Measurements from ENCODE around the gene PTPN4.

Gene PTPN4

GRCh38 chr2:120014226-120014980, 254.7 kb downstream of the PTPN4 start:
- H3K4me3 ChIP-seq (replicated peaks; ENCODE audit: insufficient read depth, low read length), result no peak overlapping the region
- peaks cover 8% of the 10 kb centered on the region for H3K27me3 ChIP-seq (ENCODE audit: insufficient read depth, poor library complexity, severe bottlenecking)
- H3K27ac ChIP-seq (replicated peaks), result no peak overlapping the region
- no peak for DNase-seq (ENCODE audit: low read depth in 1 of 2, low spot score in 1 of 2)
- TF ChIP-seq SPI1 (IDR thresholded peaks at IDR 0.05; ENCODE audit: borderline replicate concordance, low read depth), result no peak
- no peak for TF ChIP-seq REST (IDR thresholded peaks at IDR 0.05; ENCODE audit: insufficient replicate concordance, low read depth)
- no peak for TF ChIP-seq GABPA (IDR thresholded peaks at IDR 0.05; ENCODE audit: low read depth)
- TF ChIP-seq CTCF (IDR thresholded peaks at IDR 0.05; ENCODE audit: insufficient read depth, low read length), result no peak
- no peak for TF ChIP-seq POLR2AphosphoS5 (IDR thresholded peaks at IDR 0.05; ENCODE audit: low read depth)

- Histone ChIP-seq H3K27ac (replicated peaks) (no peak overlapping the region), H3K27me3 (ENCODE audit: insufficient read depth, poor library complexity, severe bottlenecking) (peaks cover 5% of the 10 kb centered on the region), H3K4me3 (replicated peaks; ENCODE audit: insufficient read depth, low read length) (no peak overlapping the region)
- no peak for TF ChIP-seq GABPA (IDR thresholded peaks at IDR 0.05; ENCODE audit: low read depth)
- TF ChIP-seq POLR2AphosphoS5 (IDR thresholded peaks at IDR 0.05; ENCODE audit: low read depth), result no peak
- TF ChIP-seq REST (IDR thresholded peaks at IDR 0.05; ENCODE audit: insufficient replicate concordance, low read depth), result no peak
- DNase-seq (ENCODE audit: low read depth in 1 of 2, low spot score in 1 of 2), result no peak
These were observed 257.1 kb downstream of the PTPN4 start for GRCh38 chr2:120016800-120017199.

GRCh38 chr2:120017201-120017600, 257.5 kb downstream of the PTPN4 start:
- H3K27me3 ChIP-seq (ENCODE audit: insufficient read depth, poor library complexity, severe bottlenecking), result peaks cover 5% of the 10 kb centered on the region
- TF ChIP-seq SPI1 (IDR thresholded peaks at IDR 0.05; ENCODE audit: borderline replicate concordance, low read depth), result no peak
- TF ChIP-seq REST (IDR thresholded peaks at IDR 0.05; ENCODE audit: insufficient replicate concordance, low read depth), result no peak
- TF ChIP-seq CTCF (IDR thresholded peaks at IDR 0.05; ENCODE audit: insufficient read depth, low read length), result no peak
- no peak for TF ChIP-seq POLR2AphosphoS5 (IDR thresholded peaks at IDR 0.05; ENCODE audit: low read depth)
- TF ChIP-seq GABPA (IDR thresholded peaks at IDR 0.05; ENCODE audit: low read depth), result no peak
- no peak overlapping the region for H3K27ac ChIP-seq (replicated peaks)
- H3K4me3 ChIP-seq (replicated peaks; ENCODE audit: insufficient read depth, low read length), result no peak overlapping the region
- no peak for DNase-seq (ENCODE audit: low read depth in 1 of 2, low spot score in 1 of 2)
